Fibroblast of skin of abdomen (primary cell): ENCODE data around the gene ATMIN. TPM values are rescaled to one million over a fixed set of nuclear protein-coding genes. Genes with fewer than 3 reads are reported as not detected.
A peak's percentile ranks its signal among the peaks of the same experiment; 100 is the strongest.

ENCODE experiments used
- DNase-seq: peaks from one replicate; pipeline ENCODE4 v3.0.0-alpha.2; 2013
- polyA plus RNA-seq, 2 experiments: library from polyadenylated mRNA; unstranded; fragments of 120-200 nt; gene quantifications; one replicate each; pipeline ENCODE4 v1.2.1, GENCODE V29; 2013; ENCODE audit not compliant: insufficient read length in 2 of 2

Gene ATMIN
- 34.4 TPM for polyA plus RNA-seq (2013, experiment 1 of 2; ENCODE audit: insufficient read length)
- 29.7 TPM for polyA plus RNA-seq (2013, experiment 2 of 2; ENCODE audit: insufficient read length)

GRCh38 chr16:81035398-81035974, at the start of gene ATMIN:
TSS of gene ATMIN (plus strand) at chr16:81035842. CDS start at chr16:81035871, 29 bp downstream.
- peak; percentile 85 for DNase-seq

DNA sequence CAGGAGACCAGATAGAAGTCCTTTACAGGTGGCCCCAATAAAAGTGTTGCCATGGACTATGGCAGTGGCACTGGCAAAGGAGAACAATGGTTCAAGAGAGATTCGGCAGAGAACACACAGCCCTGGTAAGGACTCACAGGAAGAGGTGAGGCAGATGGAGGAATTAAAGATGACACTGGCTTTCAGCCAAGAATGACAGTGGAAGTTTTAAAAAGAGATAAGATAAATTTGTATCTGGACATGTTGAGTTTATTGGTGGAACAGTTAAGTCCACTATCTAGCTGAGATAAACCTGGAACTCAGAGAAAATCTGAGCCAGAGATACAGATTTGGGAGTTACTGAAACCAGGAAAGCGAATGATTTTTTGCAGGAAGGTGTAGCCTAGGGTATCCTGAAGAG, 49.1 kb upstream of the ATMIN start:
- DNase-seq, result no peak

DNA sequence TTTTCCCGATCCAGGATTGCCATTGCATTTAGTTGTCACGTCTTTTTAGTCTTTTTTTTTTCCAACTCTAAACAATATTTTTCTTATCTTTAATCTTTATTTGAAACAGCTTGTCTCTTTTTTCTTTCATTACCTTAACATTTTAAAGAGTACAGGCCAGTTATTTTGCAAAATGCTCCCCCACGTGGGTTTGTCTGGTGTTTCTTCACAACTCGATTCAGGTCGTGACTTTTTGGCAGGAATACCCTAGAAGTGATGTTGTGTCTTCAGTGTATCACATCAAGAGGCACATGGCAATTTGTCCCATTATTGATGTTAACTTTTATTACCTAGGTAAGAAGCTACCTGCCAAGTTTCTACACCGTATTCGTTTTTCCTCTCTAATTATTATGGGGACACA, 46.9 kb upstream of the ATMIN start:
- no peak for DNase-seq

GRCh38 chr16:80989801-80990200, 45.8 kb upstream of the ATMIN start:
- no peak for DNase-seq

DNA sequence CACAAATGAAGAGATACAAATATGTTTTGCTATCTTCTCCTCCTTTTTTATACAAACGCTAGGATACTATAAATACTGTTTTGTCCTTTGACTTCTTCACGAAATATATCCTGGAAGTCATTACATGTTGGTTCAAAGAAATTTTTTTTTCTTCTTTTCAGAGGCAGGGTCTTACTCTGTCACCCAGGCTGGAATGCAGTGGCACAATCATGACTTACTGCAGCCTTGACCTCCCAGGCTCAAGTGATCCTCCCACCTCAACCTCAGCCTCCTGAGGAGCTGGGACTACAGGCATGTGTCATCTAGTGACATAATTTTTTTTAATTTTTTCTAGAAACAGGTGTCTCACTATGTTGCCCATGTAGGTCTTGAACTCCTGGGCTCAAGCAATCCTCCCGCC, 45.1 kb upstream of the ATMIN start:
- no peak for DNase-seq

GRCh38 chr16:80990978-80991377, 44.7 kb upstream of the ATMIN start:
- DNase-seq, result no peak

GRCh38 chr16:80991792-80992430, 43.7 kb upstream of the ATMIN start:
- DNase-seq, result no peak

DNA sequence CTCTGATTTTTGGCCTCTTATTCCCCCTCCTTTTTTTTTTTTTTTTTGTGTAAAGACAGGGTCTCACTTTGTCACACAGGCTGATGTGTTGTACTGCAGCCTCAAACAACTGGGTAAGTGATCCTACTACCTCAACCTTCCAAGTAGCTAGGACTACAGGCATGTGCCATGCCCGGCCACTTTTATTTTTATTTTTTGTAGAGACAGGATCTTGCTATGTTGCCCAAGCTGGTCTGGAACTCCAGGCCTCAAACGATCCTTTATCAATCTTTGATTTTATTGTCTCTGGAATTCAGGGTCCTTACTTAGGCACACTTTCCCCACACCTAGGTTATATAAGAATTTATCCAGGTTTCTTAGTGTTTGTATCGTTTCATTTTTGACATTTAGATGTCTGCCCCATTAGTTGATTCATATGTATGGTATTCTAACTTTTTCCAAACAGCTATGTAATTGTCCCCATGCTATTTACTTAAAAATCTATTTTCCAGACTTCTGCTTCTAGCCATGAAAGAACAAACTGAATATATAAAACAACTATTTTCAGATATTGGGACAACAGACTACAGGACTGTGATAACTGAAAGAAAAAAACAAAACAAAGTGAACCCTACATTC, 42.9 kb upstream of the ATMIN start:
- no peak for DNase-seq

DNA sequence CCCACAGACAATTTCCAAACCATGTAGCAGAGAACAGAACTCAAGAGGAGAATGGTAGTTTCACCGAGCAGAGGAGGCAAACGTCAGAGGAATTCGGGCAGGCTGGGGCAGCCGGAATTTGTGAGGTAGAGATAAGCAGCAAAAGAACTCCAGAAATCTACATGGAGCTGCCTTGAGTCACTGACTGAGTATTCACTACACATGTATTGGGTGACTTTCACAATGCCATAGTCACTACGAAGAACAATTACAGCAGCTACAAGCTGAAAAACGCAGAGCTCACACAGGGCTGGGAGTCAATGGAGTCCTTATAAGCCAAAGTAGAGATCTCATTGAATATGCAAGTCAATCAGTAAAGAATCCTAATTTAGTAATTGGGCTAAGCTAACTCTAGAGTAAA, 42.3 kb upstream of the ATMIN start:
- DNase-seq, result peak; percentile 92

GRCh38 chr16:80993834-80994233, 41.8 kb upstream of the ATMIN start:
- no peak for DNase-seq

GRCh38 chr16:80994451-80994850, 41.2 kb upstream of the ATMIN start:
- peak; percentile 43 for DNase-seq

- no peak for DNase-seq
Observed at GRCh38 chr16:80996688-80997138, 38.9 kb upstream of the ATMIN start.

DNA sequence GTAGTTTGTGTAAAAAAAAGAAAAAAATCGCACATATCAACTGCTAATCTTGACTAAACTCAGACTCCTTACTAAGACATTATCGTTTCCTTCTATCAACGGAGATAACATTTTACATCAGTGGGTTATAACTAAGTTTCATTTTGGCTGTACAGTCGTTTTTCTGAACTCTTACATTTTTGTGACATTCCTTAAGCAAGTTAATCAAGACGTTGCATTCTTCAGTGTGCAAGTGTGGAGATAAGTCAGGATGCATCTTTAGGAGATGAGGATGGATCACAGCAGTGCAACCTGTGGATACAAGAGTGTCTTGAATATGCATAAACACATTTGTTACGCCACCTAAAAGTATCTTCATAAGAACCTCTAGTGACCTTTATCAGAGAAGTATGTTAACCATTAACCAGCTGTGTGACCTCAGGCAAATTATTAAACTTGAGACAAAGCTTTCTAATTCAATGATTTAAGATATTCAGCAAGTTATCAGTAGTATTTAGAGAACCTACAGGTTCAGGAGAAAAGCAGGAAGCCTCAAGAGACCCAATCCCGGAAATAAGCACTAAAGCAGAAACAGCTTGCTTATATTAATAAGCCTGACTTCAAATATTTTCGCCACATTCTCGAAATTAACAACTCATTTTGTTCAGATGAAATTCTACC, 38.4 kb upstream of the ATMIN start:
- DNase-seq, result peak; percentile 32

DNA sequence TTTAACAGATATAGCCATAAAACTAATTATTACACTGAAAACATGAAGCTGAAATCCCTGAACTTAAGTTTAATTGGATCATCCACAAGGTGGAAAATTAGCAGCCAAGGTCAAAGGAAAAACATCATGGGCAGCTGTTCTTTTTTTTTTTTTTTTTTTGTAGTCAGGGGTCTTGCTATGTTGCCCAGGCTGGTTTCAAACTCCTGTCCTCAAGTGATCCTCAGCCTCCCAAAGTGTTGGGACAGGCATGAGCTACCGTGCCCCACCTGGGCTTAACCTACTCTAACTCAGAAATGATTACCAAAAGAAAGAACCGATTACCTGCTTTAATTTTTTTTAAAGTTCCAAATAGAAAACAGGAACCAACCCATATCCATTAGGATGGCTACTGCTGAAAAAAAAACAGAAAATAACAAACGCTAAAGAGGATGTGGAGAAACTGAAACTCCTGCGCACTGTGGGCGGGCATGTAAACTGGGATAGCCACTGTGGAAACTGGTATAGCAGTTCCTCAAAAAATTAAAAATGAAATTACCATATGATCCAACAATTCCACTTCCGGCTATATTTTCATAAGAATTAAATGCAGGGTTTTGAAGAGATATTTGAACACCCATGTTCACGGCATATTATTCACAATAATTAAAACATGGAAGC, 37.5 kb upstream of the ATMIN start:
- DNase-seq, result no peak

DNA sequence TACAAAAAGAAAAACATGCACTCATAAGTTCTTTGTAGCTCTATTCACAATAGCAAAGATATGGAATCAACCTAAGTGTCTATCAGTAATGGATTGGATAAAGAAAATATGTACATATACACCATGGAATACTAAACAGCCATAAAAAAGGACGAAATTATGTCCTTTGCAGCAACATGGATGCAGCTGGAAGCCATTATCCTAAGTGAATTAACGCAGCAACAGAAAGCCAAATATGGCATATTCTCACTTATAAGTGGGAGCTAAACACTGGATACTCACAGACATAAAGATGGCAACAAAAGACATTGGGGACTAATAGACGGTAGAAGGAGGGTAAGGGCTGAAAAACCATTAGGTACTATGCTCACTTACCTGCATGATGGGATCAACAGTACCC, 34.8 kb upstream of the ATMIN start:
- DNase-seq, result no peak

DNA sequence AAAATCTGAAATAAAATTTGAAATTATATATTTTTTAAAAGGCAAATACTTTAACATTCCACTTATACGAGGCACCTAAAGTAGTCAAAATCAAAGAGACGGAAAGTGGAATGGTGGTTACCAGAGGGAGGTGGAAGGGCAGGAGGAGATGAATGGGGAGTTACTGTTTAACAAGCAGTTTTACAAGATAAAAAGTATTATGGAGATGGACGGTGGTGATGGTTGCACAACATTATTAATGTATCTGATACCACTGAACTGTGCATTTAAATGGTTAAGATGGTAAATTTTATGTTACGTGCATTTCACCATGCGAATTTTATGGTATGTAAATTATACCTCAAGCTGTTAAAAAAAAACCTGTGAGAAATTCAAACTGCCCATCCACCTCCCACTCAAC, 34.3 kb upstream of the ATMIN start:
- no peak for DNase-seq

- DNase-seq, result no peak
Observed at GRCh38 chr16:81003064-81003463, 32.6 kb upstream of the ATMIN start.

- no peak for DNase-seq
Observed at GRCh38 chr16:81003610-81004460, 31.8 kb upstream of the ATMIN start.

- DNase-seq, result peak; percentile 61
Observed at GRCh38 chr16:81004646-81005353, 30.8 kb upstream of the ATMIN start.

DNA sequence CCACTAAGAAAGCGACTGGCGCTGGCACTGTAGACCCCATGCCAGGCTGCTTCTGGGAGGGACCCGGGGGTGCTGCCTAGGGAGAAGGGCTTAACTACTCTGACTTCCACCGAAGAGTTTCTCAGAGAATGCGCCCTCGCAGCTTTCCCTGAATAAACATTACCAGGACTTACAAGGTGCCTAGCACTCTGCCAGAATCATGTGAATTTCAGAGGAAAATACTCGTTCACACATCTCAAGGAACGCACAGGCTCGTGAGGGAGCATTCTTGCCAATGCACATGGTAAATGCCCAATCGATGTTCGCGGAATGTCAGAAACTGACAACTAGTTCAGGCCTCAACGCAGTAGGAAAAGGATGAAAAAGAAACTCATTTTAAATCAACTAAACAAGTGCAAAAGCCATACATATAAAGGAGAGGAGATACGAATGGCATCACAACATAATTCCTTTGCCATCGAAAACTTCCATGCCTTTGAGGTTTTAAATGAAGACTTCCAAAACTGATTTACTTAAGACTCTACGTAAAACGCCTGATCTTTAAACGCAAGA, 30.0 kb upstream of the ATMIN start:
- DNase-seq, result no peak
